ENCODE results near the gene SLC38A9.

- TF ChIP-seq CTCF (IDR thresholded peaks at IDR 0.05) (no peak), ZFX (IDR thresholded peaks at IDR 0.05; ENCODE audit: borderline replicate concordance) (no peak)
These were observed 62.2 kb downstream of the SLC38A9 start for GRCh38 chr5:55649963-55650362.
